Measurements from ENCODE around the gene KRT7.
"Not testable (repeated sequence)": the region's sequence is repeated elsewhere in the genome, so short reads cannot be mapped to it uniquely, and the experiment has no call there.

The KRT7 gene

GRCh38 chr12:52245259-52245961 lies 12.4 kb downstream of the KRT7 start:
- no peaks in the 10 kb centered on the region for H3K36me3 Mint-ChIP-seq (ENCODE audit: low read depth)
- peaks cover 35% of the 10 kb centered on the region for H3K27me3 Mint-ChIP-seq
- no peaks in the 10 kb centered on the region for H3K9me3 Mint-ChIP-seq
- intact Hi-C loops (cut with micrococcal nuclease), result no loop called here
- no peak overlapping the region for H3K4me3 Mint-ChIP-seq
- H3K27ac Mint-ChIP-seq, result peak overlapping the region; percentile 85
- peaks cover 46% of the 10 kb centered on the region for H3K4me1 Mint-ChIP-seq (ENCODE audit: low read depth)

GRCh38 chr12:52245962-52246569 lies 13.0 kb downstream of the KRT7 start:
- Mint-ChIP-seq H3K4me3 (no peak overlapping the region), H3K36me3 (ENCODE audit: low read depth) (no peaks in the 10 kb centered on the region), H3K4me1 (ENCODE audit: low read depth) (peaks cover 46% of the 10 kb centered on the region), H3K9me3 (no peaks in the 10 kb centered on the region), H3K27me3 (peaks cover 42% of the 10 kb centered on the region), H3K27ac (no peak overlapping the region)
- intact Hi-C loops (cut with micrococcal nuclease), result no loop called here

- Mint-ChIP-seq H3K36me3 (ENCODE audit: low read depth) (no peaks in the 10 kb centered on the region), H3K4me3 (no peak overlapping the region), H3K27ac (no peak overlapping the region), H3K27me3 (peaks cover 48% of the 10 kb centered on the region), H3K9me3 (no peaks in the 10 kb centered on the region), H3K4me1 (ENCODE audit: low read depth) (peaks cover 46% of the 10 kb centered on the region)
- intact Hi-C loops (cut with micrococcal nuclease), result no loop called here
Observed at GRCh38 chr12:52246720-52247621, 13.9 kb downstream of the KRT7 start.

- no peak overlapping the region for H3K4me3 Mint-ChIP-seq
- intact Hi-C loops (cut with micrococcal nuclease), result no loop called here
- peaks cover 45% of the 10 kb centered on the region for H3K4me1 Mint-ChIP-seq (ENCODE audit: low read depth)
- H3K9me3 Mint-ChIP-seq, result no peaks in the 10 kb centered on the region
- H3K27me3 Mint-ChIP-seq, result peaks cover 56% of the 10 kb centered on the region
- H3K36me3 Mint-ChIP-seq (ENCODE audit: low read depth), result no peaks in the 10 kb centered on the region
- no peak overlapping the region for H3K27ac Mint-ChIP-seq
Observed at GRCh38 chr12:52247622-52248540, 14.8 kb downstream of the KRT7 start.

- intact Hi-C loops (cut with micrococcal nuclease), result no loop called here
- Mint-ChIP-seq H3K4me3 (no peak overlapping the region), H3K4me1 (ENCODE audit: low read depth) (peaks cover 36% of the 10 kb centered on the region), H3K36me3 (ENCODE audit: low read depth) (no peaks in the 10 kb centered on the region), H3K27me3 (peaks cover 64% of the 10 kb centered on the region), H3K9me3 (no peaks in the 10 kb centered on the region), H3K27ac (no peak overlapping the region)
Observed at GRCh38 chr12:52248541-52249461, 15.8 kb downstream of the KRT7 start.

GRCh38 chr12:52249511-52250047 lies 16.5 kb downstream of the KRT7 start:
- Mint-ChIP-seq H3K4me3 (no peak overlapping the region), H3K27ac (no peak overlapping the region), H3K36me3 (ENCODE audit: low read depth) (no peaks in the 10 kb centered on the region), H3K4me1 (ENCODE audit: low read depth) (peaks cover 28% of the 10 kb centered on the region), H3K27me3 (peaks cover 72% of the 10 kb centered on the region), H3K9me3 (no peaks in the 10 kb centered on the region)
- intact Hi-C loops (cut with micrococcal nuclease), result no loop called here

- no peaks in the 10 kb centered on the region for H3K36me3 Mint-ChIP-seq (ENCODE audit: low read depth)
- intact Hi-C loops (cut with micrococcal nuclease), result no loop called here
- no peak overlapping the region for H3K4me3 Mint-ChIP-seq
- H3K9me3 Mint-ChIP-seq, result no peaks in the 10 kb centered on the region
- peaks cover 76% of the 10 kb centered on the region for H3K27me3 Mint-ChIP-seq
- H3K4me1 Mint-ChIP-seq (ENCODE audit: low read depth), result peaks cover 22% of the 10 kb centered on the region
- no peak overlapping the region for H3K27ac Mint-ChIP-seq
Observed at GRCh38 chr12:52250048-52250990, 17.3 kb downstream of the KRT7 start.

- H3K27me3 Mint-ChIP-seq, result peaks cover 87% of the 10 kb centered on the region
- no peaks in the 10 kb centered on the region for H3K36me3 Mint-ChIP-seq (ENCODE audit: low read depth)
- H3K4me1 Mint-ChIP-seq (ENCODE audit: low read depth), result peaks cover 26% of the 10 kb centered on the region
- no peaks in the 10 kb centered on the region for H3K9me3 Mint-ChIP-seq
- no peak overlapping the region for H3K27ac Mint-ChIP-seq
- intact Hi-C loops (cut with micrococcal nuclease), result no loop called here
- H3K4me3 Mint-ChIP-seq, result no peak overlapping the region
Observed at GRCh38 chr12:52251367-52252051, 18.5 kb downstream of the KRT7 start.

GRCh38 chr12:52252175-52252615 lies 19.2 kb downstream of the KRT7 start:
- peaks cover 25% of the 10 kb centered on the region for H3K4me1 Mint-ChIP-seq (ENCODE audit: low read depth)
- H3K27me3 Mint-ChIP-seq, result peaks cover 93% of the 10 kb centered on the region
- intact Hi-C loops (cut with micrococcal nuclease), result not testable (repeated sequence)

GRCh38 chr12:52252728-52253343 lies 19.8 kb downstream of the KRT7 start:
- intact Hi-C loops (cut with micrococcal nuclease), result no loop called here
- no peak overlapping the region for H3K4me3 Mint-ChIP-seq
- peaks cover 95% of the 10 kb centered on the region for H3K27me3 Mint-ChIP-seq
- H3K27ac Mint-ChIP-seq, result no peak overlapping the region
- peaks cover 25% of the 10 kb centered on the region for H3K4me1 Mint-ChIP-seq (ENCODE audit: low read depth)
- no peaks in the 10 kb centered on the region for H3K36me3 Mint-ChIP-seq (ENCODE audit: low read depth)
- H3K9me3 Mint-ChIP-seq, result no peaks in the 10 kb centered on the region

More at GRCh38 chr12:52252175-52252615, 19.2 kb downstream of the KRT7 start:
- H3K4me3 Mint-ChIP-seq; H3K9me3 Mint-ChIP-seq; H3K27ac Mint-ChIP-seq; H3K36me3 Mint-ChIP-seq (ENCODE audit: low read depth): not testable (repeated sequence)
